Spleen (tissue), 7 donors: ENCODE measurements around the gene MAN2A2.

Experiments
- CTCF ChIP-seq, 11 experiments: fragments of 200-600 bp in 7 of 11; fragments of 450-650 bp in 4 of 11; sonication (generic) in 4 of 11; IDR thresholded peaks in 8 of 11; conservative IDR thresholded peaks in 3 of 11; 1 replicate in 7 of 11; 2 replicates in 4 of 11; pipeline versions ENCODE4 v1.4.0 to v1.8.0; 2016 to 2021; ENCODE audit warnings: antibody characterized with exemption in 11 of 11, inconsistent platforms in 4 of 11, mild to moderate bottlenecking in 1 of 11
- POLR2A ChIP-seq, 3 donors: fragments of 450-650 bp; IDR thresholded peaks; one replicate each; pipeline ENCODE4 v1.5.1; 2017; ENCODE audit warnings: antibody characterized with exemption in 3 of 3, mild to moderate bottlenecking in 1 of 3
- donor health status: DM: no; HTN: no; CAD: no; lungs with moderate emphysema.
- donor health status: DM: no; HTN: no; CAD: no.
- donor health status: DM: no; HTN: no; CAD: no.

GRCh38 chr15:90866161-90866715 is 36.9 kb upstream of the MAN2A2 start:
- TF ChIP-seq CTCF (IDR thresholded peaks at IDR 0.05 in 8 of 11, conservative IDR thresholded peaks at IDR 0.05 in 3 of 11): no peak
- TF ChIP-seq POLR2A (IDR thresholded peaks at IDR 0.05): no peak
